GM12864 (cell line): ENCODE measurements around the gene PDSS2.
"Not testable (repeated sequence)": the region's sequence is repeated elsewhere in the genome, so short reads cannot be mapped to it uniquely, and the experiment has no call there.

Experiments
- DNase-seq: peaks from one replicate; pipeline ENCODE4 v3.0.0-alpha.2; 2011; ENCODE audit warnings: low read depth
- H3K4me3 ChIP-seq: 2 replicates; pipeline ENCODE4 v1.5.1; 2011; ENCODE audit warnings: mild to moderate bottlenecking, low read depth, low read length, control low read depth
- TF ChIP-seq, protein P1 (sequence below): IDR thresholded peaks from 2 replicates; pipeline ENCODE4 v1.5.1; 2011; ENCODE audit warnings: low read depth, mild to moderate bottlenecking, moderate library complexity, low read length, control low read depth, inconsistent platforms; ENCODE audit errors: missing control alignments

The PDSS2 gene

DNA sequence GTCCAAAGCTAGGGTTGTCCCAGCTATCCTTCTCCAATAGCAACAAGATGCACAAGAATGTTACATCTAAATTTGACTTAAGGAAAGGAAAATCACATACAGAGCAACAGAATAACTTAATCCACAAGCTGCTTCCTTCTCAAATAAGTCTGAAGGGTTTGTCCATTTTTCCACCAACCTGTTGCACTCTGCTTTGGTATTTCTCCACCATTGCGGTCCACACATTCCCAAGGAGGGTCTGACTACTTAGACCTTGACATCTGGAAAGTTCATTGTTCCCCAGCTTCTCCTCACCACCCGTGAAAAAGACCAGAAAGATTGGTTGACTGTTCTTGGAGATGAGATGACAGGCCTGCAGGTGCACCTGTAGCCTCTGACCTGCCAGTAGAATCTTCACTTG is 72.5 kb downstream of the PDSS2 start:
- TF ChIP-seq, protein P1, sequence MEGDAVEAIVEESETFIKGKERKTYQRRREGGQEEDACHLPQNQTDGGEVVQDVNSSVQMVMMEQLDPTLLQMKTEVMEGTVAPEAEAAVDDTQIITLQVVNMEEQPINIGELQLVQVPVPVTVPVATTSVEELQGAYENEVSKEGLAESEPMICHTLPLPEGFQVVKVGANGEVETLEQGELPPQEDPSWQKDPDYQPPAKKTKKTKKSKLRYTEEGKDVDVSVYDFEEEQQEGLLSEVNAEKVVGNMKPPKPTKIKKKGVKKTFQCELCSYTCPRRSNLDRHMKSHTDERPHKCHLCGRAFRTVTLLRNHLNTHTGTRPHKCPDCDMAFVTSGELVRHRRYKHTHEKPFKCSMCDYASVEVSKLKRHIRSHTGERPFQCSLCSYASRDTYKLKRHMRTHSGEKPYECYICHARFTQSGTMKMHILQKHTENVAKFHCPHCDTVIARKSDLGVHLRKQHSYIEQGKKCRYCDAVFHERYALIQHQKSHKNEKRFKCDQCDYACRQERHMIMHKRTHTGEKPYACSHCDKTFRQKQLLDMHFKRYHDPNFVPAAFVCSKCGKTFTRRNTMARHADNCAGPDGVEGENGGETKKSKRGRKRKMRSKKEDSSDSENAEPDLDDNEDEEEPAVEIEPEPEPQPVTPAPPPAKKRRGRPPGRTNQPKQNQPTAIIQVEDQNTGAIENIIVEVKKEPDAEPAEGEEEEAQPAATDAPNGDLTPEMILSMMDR: no peak
- no peak overlapping the region for H3K4me3 ChIP-seq
- no peak for DNase-seq

DNA sequence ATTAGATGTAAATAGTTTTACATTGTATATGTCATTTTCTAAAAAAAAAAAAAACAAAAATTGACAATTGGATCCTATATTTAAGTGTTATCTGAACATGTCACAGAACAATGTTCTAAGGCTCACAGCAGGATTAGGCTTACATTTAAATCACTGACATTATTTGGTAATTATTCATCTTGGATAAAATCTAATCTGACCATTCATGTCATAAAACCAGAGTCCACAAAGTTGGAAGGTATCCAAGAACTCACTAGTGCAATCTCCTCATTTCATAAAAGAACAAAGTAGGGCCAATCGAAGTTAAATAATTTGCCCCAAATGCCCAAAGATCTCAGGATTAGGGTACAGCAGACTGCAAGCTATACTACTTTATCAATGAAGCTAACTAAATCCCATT is 73.0 kb downstream of the PDSS2 start:
- DNase-seq: no peak
- TF ChIP-seq, protein P1: no peak
- no peak overlapping the region for H3K4me3 ChIP-seq

DNA sequence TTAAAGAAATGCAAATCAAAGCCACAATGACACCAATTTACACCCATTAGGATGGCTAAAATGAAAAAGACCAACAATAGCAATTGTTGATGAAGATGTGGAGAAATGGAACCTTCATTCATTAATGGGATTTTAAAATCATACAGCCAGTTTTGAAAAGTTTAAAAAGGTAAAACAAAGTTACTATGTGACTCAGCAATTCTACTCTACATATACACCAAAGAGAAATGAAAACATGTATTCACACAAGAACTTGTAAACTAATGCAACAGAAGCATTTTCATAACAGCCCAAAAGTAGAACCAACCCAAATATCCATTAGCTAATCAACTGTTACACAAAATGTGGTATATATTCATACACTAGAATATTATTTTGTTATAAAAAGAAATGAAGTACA is 75.7 kb downstream of the PDSS2 start:
- no peak overlapping the region for H3K4me3 ChIP-seq
- no peak for DNase-seq
- TF ChIP-seq, protein P1: no peak

DNA sequence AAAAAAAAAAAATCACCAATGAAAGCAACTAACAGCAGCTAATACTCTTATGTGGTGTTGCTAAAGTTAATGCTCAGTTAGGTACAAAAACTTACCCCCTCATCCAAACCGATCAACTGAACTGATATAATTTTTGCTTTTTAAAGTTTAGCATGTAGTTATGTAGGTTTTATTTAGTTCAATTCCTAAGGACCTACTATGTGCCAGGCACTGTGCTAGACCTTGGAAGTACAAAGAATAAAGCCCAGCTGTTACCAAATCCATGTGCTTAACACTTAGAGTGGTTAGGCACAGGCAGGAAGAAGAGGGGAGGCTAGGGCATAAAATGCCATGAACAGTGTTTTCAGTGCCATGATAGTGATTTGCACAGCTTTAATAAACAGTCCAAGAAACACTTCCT is 85.1 kb downstream of the PDSS2 start:
- TF ChIP-seq, protein P1: no peak
- no peak overlapping the region for H3K4me3 ChIP-seq
- DNase-seq: no peak

DNA sequence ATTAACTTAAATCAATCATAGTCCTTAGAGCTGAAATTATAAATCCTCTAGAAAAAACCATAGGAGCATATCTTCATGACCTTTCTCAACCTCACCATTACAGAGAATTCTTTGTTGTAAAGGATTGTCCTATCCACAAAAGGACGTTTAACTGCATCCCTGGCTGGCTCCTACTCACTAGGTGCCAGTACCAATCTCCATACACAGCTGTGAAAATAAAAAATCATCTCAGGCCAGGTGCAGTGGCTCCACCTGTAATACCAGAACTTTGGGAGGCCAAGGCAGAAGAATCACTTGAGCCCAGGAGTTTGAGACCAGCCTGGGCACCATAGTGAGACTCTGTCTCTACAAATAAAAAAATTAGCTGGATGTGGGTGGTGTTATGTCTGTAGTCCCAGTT is 89.9 kb downstream of the PDSS2 start:
- no peak for DNase-seq

DNA sequence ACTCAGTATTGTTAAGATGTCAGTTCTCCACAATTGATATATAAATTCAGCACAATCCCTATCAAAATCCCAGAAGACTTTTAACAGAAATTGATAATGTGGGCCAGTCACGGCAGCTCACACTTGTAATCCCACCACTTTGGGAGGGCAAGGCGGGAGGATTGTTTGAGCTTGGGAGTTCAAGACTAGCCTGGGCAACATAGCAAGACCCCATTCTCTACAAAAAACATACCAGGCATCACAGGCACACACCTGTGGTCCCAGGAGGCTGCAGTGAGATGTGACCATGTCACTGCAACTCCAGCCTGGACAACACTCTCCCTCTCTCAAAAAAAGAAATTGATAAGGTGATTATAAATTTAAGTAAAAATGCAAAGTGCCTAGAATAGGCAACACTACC is 90.9 kb downstream of the PDSS2 start:
- TF ChIP-seq, protein P1: no peak
- no peak overlapping the region for H3K4me3 ChIP-seq
- DNase-seq: no peak

More for the DNA sequence above, 89.9 kb downstream of the PDSS2 start:
- H3K4me3 ChIP-seq: no peak overlapping the region
- TF ChIP-seq, protein P1: no peak

DNA sequence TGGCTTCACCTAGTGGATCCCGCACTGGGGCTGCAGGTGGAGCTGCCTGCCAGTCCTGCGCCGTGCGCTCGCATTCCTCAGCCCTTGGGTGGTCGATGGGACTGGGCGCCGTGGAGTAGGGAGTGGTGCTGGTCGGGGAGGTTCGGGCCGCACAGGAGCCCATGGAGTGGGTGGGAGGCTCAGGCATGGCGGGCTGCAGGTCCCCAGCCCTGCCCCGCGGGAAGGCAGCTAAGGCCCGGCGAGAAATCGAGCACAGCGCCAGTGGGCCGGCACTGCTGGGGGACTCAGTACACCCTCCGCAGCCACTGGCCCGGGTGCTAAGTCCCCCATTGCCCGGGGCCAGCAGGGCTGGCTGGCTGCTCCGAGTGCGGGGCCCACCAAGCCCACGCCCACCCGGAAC is 95.2 kb downstream of the PDSS2 start:
- H3K4me3 ChIP-seq, DNase-seq: not testable (repeated sequence)
